ENCODE measurements around the gene SPATA3. TPM values are rescaled to one million over a fixed set of nuclear protein-coding genes. Genes with fewer than 3 reads are reported as not detected.

Gene SPATA3
- total RNA-seq, 1 donor from 2014 or later = not detected

- Histone ChIP-seq H4K20me1 (ENCODE audit: insufficient read depth, low read length) (no peaks in the 10 kb centered on the region), H3K27ac (ENCODE audit: low read depth, low read length) (no peak overlapping the region), H3K4me1 (ENCODE audit: insufficient read depth, low read length) (peaks cover 4% of the 10 kb centered on the region), H3K79me2 (ENCODE audit: insufficient read depth, low read length) (no peaks in the 10 kb centered on the region), H3K4me2 (ENCODE audit: low read length) (peak overlapping the region; percentile 87), H3K36me3 (ENCODE audit: insufficient read depth, low read length) (no peaks in the 10 kb centered on the region), H2AFZ (ENCODE audit: low read depth, low read length) (peak overlapping the region; percentile 91), H3K9ac (ENCODE audit: low read length) (peak overlapping the region; percentile 54), H3K9me3 (ENCODE audit: insufficient read depth, low read depth, low read length) (no peaks in the 10 kb centered on the region), H3K27me3 (ENCODE audit: insufficient read depth, low read length) (peaks cover 16% of the 10 kb centered on the region), H3K4me3 (ENCODE audit: insufficient read depth, low read depth, low read length) (peak overlapping the region; percentile 47)
- H3K27ac Mint-ChIP-seq (ENCODE audit: unreplicated experiment) = no peak overlapping the region
- H3K4me3 Mint-ChIP-seq (ENCODE audit: unreplicated experiment) = no peak overlapping the region
- peaks cover 2% of the 10 kb centered on the region for H3K4me1 Mint-ChIP-seq (ENCODE audit: low read depth, unreplicated experiment)
- TF ChIP-seq CTCF (IDR thresholded peaks at IDR 0.05; ENCODE audit: insufficient read depth, low read depth, low read length) (peak; percentile 76), EZH2 (IDR thresholded peaks at IDR 0.05; ENCODE audit: insufficient read depth, low read length) (no peak)
- no peaks in the 10 kb centered on the region for H3K9me3 Mint-ChIP-seq (ENCODE audit: unreplicated experiment)
- no peaks in the 10 kb centered on the region for H3K36me3 Mint-ChIP-seq (ENCODE audit: low read depth, unreplicated experiment)
- DNase-seq (ENCODE audit: low read depth) (peak; percentile 16), FAIRE-seq (peak; percentile 20)
- H3K27me3 Mint-ChIP-seq (ENCODE audit: low read depth, unreplicated experiment) = peaks cover 32% of the 10 kb centered on the region
Observed at GRCh38 chr2:230987137-230988020, 8.5 kb upstream of the SPATA3 start.

GRCh38 chr2:230989731-230990130 is 6.2 kb upstream of the SPATA3 start:
- Histone ChIP-seq H3K4me2 (ENCODE audit: low read length) (no peak overlapping the region), H3K27me3 (ENCODE audit: insufficient read depth, low read length) (peaks cover 21% of the 10 kb centered on the region), H3K79me2 (ENCODE audit: insufficient read depth, low read length) (no peaks in the 10 kb centered on the region), H3K27ac (ENCODE audit: low read depth, low read length) (no peak overlapping the region), H4K20me1 (ENCODE audit: insufficient read depth, low read length) (no peaks in the 10 kb centered on the region), H3K4me3 (ENCODE audit: insufficient read depth, low read depth, low read length) (no peak overlapping the region), H3K4me1 (ENCODE audit: insufficient read depth, low read length) (peaks cover 4% of the 10 kb centered on the region), H3K9me3 (ENCODE audit: insufficient read depth, low read depth, low read length) (no peaks in the 10 kb centered on the region), H3K36me3 (ENCODE audit: insufficient read depth, low read length) (no peaks in the 10 kb centered on the region), H2AFZ (ENCODE audit: low read depth, low read length) (no peak overlapping the region), H3K9ac (ENCODE audit: low read length) (no peak overlapping the region)
- peaks cover 41% of the 10 kb centered on the region for H3K27me3 Mint-ChIP-seq (ENCODE audit: low read depth, unreplicated experiment)
- peaks cover 5% of the 10 kb centered on the region for H3K9me3 Mint-ChIP-seq (ENCODE audit: unreplicated experiment)
- TF ChIP-seq CTCF (IDR thresholded peaks at IDR 0.05; ENCODE audit: insufficient read depth, low read depth, low read length) (no peak), EZH2 (IDR thresholded peaks at IDR 0.05; ENCODE audit: insufficient read depth, low read length) (no peak)
- H3K4me3 Mint-ChIP-seq (ENCODE audit: unreplicated experiment) = no peak overlapping the region
- no peak for FAIRE-seq
- H3K4me1 Mint-ChIP-seq (ENCODE audit: low read depth, unreplicated experiment) = peaks cover 2% of the 10 kb centered on the region
- no peak overlapping the region for H3K27ac Mint-ChIP-seq (ENCODE audit: unreplicated experiment)
- H3K36me3 Mint-ChIP-seq (ENCODE audit: low read depth, unreplicated experiment) = no peaks in the 10 kb centered on the region
- DNase-seq (ENCODE audit: low read depth) = no peak

Data from astrocyte (in vitro differentiated cells and primary cell).